HK-2 (cell line): Measurements from ENCODE around the gene STX8.
"Not testable (repeated sequence)": the region's sequence is repeated elsewhere in the genome, so short reads cannot be mapped to it uniquely, and the experiment has no call there.

Experiments
- DNase-seq: peaks from one replicate; pipeline ENCODE4 v3.0.0-alpha.2; 2018; ENCODE audit not compliant: unreplicated experiment

The STX8 gene

DNA sequence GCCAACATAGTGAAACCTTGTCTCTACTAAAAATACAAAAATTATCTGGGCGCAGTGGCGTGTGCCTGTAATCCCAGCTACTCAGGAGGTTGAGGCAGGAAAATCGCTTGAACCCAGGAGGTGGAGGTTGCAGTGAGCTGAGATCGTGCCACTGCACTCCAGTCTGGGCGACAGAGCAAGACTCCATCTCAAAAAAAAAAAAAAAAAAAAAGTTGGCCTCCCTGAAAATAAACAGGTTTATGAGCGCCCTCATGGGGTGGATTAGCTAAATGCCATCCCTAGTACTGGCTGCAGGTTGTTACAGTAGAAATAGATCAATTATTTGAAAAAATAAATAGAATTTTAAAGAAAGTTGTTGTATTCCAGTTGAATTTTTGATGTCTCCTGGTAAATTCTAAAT is 20.9 kb downstream of the STX8 start:
- not testable (repeated sequence) for DNase-seq

DNA sequence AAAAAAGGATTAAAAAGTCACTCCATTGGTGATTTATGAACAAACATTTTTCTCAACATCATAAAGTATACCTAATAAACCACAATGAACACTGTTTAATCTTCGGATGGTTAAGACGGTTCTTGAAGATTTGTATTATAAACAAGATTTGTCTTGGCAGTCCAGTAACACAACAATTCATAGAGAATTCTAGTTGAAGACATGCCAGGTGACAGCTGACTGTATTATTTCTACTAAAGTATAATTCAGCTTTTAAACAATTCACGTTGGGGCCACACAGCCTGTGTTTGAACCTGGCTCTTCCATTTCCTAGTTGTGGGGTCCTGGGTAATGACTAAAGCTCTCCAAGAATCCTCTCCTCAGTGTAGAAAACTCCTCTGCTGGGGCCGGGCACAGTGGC is 22.0 kb downstream of the STX8 start:
- no peak for DNase-seq

DNA sequence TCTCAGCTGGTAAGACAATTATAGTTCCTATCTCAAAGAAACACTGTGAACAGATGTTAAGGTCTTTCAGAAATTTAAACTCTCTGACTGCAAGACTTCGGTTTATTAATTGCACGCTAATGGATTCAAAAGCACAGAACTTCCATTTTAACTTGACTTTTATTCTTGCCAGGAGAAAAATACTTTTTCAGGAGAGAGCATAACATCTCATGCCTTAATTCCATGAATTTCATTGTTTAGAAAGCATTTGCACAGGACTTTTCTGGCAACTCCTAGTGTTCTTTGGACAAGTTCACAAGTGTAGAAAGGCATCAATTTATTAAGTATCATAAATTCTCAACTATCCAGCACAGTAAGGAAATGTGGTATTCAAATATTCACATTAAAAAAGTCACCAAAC is 22.4 kb downstream of the STX8 start:
- no peak for DNase-seq

DNA sequence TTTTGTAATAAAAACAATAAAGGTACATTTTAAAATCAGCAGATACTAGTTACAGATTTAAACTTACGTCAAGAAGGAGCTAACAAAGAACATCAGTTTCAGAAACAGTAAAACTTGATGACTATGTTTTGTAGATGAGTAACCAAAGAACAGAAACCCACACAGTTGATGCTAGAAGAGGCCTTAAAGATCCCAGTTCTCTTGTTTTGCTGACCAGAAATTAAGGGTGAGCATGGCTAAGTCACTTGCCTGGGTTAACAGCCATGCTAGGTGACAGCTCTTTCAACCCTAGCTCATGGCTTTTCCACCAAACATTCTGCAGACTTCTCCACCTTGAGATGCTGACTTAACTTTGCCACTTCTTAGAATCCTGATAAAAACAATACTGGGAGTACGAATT is 26.4 kb downstream of the STX8 start:
- no peak for DNase-seq

GRCh38 chr17:9544221-9544620 is 31.4 kb downstream of the STX8 start:
- peak; percentile 14 for DNase-seq

- DNase-seq = no peak
These were observed 33.9 kb downstream of the STX8 start for GRCh38 chr17:9541718-9542117.

DNA sequence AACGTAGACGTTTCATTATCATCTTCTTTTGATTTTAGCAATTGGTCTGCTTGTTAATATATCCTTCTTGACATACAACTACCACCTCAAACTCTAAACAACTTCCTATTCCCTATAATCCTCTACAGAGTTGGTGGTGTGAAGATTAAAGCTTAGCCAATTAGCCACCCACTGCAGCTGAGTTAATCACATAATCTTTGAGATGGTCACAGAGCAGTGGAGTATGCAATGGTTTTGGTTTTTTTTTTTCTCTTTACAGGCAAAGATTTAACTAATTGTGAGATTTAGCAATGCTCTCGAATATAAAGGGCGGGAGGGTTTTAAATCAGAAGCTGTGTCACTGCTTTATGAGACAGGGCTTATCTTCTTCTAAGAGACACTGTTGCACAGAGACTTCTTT is 37.0 kb downstream of the STX8 start:
- DNase-seq = no peak

- DNase-seq = no peak
These were observed 38.3 kb downstream of the STX8 start for GRCh38 chr17:9537177-9537776.

DNA sequence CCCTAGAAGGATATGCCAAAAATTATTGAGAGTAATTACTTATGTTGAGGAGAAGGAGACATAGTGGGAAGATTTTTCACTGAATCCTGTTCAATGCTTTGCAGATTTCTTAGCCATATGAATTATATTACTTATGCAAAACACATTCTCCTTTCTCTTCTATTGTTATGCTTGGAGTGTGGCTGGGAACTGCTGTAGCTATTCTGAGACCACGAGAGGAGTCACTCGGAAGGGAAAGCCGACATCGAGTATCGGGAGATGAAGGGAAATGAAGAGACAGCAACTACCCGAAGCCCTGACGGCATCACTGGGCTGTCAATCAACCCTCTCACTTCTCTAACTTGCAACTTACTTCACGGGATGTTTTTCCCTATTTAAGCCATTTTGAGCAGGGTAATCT is 39.6 kb downstream of the STX8 start:
- no peak for DNase-seq

DNA sequence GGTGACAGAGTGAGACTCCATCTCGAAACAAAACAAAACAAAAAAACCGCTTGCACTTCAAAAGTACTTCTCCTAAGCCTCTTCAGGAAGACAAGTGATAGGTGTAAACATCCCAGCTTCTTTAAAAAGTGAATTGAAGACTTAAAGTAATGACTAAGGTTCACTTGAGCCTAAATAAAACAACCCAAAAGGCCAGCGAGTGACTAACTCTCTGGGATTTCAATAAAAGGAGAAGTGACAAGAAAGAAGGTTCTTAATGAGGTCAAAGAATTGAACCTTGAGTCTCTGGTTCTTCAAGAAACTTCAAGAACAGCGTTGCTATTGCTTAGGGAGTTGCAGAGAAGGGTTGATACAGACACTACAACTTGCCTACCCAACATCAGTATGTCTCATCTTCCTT is 42.2 kb downstream of the STX8 start:
- DNase-seq = no peak

GRCh38 chr17:9532715-9533114 is 42.9 kb downstream of the STX8 start:
- DNase-seq = no peak

GRCh38 chr17:9531034-9531433 is 44.6 kb downstream of the STX8 start:
- DNase-seq = no peak

GRCh38 chr17:9529033-9529700 is 46.5 kb downstream of the STX8 start:
- no peak for DNase-seq

DNA sequence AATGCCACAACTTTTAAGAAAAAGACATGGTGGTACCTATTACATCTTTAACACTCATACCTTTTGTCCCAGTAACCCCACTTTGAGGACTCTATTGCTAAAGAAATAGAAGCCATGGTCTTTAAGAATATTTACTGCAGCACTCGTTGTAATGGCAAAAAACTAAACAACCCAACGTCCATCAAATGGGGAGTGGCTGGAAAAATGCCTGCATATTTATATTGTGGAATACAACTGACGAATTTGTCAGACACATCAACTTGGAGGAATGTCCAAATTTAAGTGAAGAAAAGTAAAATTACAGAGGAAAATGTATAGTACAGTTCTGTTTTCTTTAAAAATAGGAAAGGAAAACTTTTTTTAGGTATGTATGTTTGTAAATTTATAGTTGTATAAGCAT is 47.8 kb downstream of the STX8 start:
- no peak for DNase-seq

- peak; percentile 4 for DNase-seq
These were observed 53.5 kb downstream of the STX8 start for GRCh38 chr17:9522074-9522473.

DNA sequence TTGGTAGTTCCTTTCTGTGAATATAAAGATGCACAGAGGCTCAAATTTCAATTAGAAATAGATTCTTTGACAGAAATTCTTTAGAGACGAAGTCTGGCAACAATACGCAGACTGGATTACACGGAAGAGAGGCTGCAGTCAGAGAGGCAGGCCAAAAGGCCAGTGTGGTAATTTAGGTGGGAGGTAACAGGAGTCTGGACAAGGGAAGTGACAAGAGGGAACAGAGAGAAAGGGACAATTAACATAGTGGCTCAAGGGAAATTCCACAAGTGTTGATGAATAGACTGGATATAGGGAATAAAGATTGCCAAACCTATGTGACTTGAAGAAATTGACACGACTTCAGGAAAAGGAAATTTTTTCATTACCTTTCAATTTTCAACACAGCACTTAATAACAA is 54.6 kb downstream of the STX8 start:
- DNase-seq = no peak

GRCh38 chr17:9520649-9521048 is 55.0 kb downstream of the STX8 start:
- DNase-seq = no peak

- no peak for DNase-seq
These were observed 55.9 kb downstream of the STX8 start for GRCh38 chr17:9519583-9520272.

GRCh38 chr17:9517396-9517795 is 58.2 kb downstream of the STX8 start:
- DNase-seq = no peak

DNA sequence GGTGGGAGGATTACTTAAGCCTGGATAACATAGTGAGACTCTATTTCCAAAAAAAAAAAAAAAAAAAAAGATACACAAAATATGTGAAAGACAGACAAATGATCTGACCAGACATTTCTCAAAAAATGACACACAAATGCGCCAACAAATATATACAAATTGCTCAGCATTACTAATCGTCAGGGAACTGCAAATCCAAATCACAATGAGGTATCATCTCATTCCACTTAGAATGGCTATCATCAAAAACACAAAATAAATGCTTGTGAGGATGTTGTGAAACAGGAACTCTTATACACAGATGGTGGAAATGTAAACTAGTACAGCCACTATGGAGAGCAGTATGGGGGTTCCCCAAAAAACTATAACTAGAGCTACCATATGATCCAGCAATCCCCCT is 62.4 kb downstream of the STX8 start:
- DNase-seq = no peak

- peak; percentile 11 for DNase-seq
These were observed 63.1 kb downstream of the STX8 start for GRCh38 chr17:9512323-9513168.

DNA sequence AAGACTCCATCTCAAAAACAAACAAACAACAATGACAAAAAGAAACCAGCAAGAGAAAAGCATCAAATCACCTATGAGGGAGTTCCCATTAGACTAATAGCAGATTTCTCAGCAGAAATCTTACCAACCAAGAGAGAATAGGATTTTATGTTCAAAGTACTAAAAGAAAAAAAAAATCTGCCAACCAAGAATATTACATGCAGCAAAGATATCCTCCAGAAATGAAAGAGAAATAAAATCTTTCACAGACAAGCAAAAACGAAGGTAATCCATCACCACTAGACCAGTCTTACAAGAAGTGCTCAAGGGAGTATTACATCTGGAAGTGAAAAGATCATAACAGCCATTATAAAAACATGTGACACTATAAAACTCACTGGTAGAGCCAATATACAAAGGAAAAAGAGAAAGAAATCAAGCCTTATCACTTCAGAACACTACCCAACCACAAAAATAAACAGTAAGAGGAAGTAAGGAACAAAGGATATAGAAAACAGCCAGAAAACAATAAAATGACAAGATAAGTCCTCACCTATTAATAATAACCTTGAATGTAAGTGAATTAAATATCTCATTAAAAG is 66.3 kb downstream of the STX8 start:
- DNase-seq = no peak
